Measurements from ENCODE around the gene VDR. TPM values are rescaled to one million over a fixed set of nuclear protein-coding genes. Genes with fewer than 3 reads are reported as not detected.

VDR gene
- polyA plus RNA-seq, 1 donor from 2014 or later, result not detected

- Histone ChIP-seq H3K4me3 (ENCODE audit: low read length) (no peak overlapping the region), H3K36me3 (ENCODE audit: insufficient read depth, low read length) (no peaks in the 10 kb centered on the region), H3K9me3 (ENCODE audit: low read length) (no peaks in the 10 kb centered on the region), H3K27ac (ENCODE audit: low read length) (no peak overlapping the region), H3F3A (ENCODE audit: insufficient read depth, low read length, poor library complexity, severe bottlenecking) (no peaks in the 10 kb centered on the region), H3K27me3 (ENCODE audit: insufficient read depth, low read depth, low read length) (no peaks in the 10 kb centered on the region), H3K79me2 (replicated peaks; ENCODE audit: insufficient read depth, low read length) (no peaks in the 10 kb centered on the region), H4K20me1 (ENCODE audit: insufficient read depth) (no peaks in the 10 kb centered on the region), H3K4me2 (ENCODE audit: low read length) (no peak overlapping the region), H3K9ac (ENCODE audit: low read length) (no peak overlapping the region), H3K9me2 (ENCODE audit: insufficient read depth, low read length) (no peaks in the 10 kb centered on the region), H2AFZ (ENCODE audit: low read depth, low read length) (no peak overlapping the region)
- TF ChIP-seq RAD21 (conservative IDR thresholded peaks at IDR 0.05) (no peak), SMC3 (conservative IDR thresholded peaks at IDR 0.05; ENCODE audit: poor library complexity) (no peak), EZH2 (IDR thresholded peaks at IDR 0.05; ENCODE audit: borderline replicate concordance, insufficient read depth, low read length, poor library complexity, severe bottlenecking) (no peak), POLR2AphosphoS5 (IDR thresholded peaks at IDR 0.05) (no peak), MXI1 (conservative IDR thresholded peaks at IDR 0.05; ENCODE audit: poor library complexity, severe bottlenecking) (no peak), EP300 (conservative IDR thresholded peaks at IDR 0.05; ENCODE audit: poor library complexity, severe bottlenecking) (no peak), TAF1 (IDR thresholded peaks at IDR 0.05; ENCODE audit: low read depth) (no peak)
- TF ChIP-seq, protein P1, sequence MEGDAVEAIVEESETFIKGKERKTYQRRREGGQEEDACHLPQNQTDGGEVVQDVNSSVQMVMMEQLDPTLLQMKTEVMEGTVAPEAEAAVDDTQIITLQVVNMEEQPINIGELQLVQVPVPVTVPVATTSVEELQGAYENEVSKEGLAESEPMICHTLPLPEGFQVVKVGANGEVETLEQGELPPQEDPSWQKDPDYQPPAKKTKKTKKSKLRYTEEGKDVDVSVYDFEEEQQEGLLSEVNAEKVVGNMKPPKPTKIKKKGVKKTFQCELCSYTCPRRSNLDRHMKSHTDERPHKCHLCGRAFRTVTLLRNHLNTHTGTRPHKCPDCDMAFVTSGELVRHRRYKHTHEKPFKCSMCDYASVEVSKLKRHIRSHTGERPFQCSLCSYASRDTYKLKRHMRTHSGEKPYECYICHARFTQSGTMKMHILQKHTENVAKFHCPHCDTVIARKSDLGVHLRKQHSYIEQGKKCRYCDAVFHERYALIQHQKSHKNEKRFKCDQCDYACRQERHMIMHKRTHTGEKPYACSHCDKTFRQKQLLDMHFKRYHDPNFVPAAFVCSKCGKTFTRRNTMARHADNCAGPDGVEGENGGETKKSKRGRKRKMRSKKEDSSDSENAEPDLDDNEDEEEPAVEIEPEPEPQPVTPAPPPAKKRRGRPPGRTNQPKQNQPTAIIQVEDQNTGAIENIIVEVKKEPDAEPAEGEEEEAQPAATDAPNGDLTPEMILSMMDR (IDR thresholded peaks at IDR 0.05; ENCODE audit: poor library complexity, severe bottlenecking), result no peak
- TF ChIP-seq, protein P2, sequence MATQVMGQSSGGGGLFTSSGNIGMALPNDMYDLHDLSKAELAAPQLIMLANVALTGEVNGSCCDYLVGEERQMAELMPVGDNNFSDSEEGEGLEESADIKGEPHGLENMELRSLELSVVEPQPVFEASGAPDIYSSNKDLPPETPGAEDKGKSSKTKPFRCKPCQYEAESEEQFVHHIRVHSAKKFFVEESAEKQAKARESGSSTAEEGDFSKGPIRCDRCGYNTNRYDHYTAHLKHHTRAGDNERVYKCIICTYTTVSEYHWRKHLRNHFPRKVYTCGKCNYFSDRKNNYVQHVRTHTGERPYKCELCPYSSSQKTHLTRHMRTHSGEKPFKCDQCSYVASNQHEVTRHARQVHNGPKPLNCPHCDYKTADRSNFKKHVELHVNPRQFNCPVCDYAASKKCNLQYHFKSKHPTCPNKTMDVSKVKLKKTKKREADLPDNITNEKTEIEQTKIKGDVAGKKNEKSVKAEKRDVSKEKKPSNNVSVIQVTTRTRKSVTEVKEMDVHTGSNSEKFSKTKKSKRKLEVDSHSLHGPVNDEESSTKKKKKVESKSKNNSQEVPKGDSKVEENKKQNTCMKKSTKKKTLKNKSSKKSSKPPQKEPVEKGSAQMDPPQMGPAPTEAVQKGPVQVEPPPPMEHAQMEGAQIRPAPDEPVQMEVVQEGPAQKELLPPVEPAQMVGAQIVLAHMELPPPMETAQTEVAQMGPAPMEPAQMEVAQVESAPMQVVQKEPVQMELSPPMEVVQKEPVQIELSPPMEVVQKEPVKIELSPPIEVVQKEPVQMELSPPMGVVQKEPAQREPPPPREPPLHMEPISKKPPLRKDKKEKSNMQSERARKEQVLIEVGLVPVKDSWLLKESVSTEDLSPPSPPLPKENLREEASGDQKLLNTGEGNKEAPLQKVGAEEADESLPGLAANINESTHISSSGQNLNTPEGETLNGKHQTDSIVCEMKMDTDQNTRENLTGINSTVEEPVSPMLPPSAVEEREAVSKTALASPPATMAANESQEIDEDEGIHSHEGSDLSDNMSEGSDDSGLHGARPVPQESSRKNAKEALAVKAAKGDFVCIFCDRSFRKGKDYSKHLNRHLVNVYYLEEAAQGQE (IDR thresholded peaks at IDR 0.05; ENCODE audit: borderline replicate concordance), result no peak
Measured at GRCh38 chr12:47878293-47878917, 26.4 kb downstream of the VDR start.

DNA sequence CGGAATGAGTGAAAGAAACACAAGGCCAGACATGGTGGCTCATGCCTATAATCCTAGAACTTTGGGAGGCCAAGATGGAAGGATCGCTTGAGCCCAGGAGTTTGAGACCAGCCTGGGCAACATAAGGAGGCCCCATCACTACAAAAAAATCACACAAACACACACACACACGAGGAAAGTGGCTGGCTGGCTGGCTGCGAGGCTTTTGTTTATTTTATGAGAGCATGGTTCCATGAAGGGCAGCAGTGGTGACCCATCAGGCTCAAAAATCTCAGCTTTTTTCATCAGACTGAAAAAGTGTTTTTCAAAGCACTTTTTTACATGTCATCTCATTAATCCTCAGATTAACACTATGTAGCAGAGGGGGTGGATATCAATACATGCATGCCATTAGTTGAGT lies 27.7 kb downstream of the VDR start:
- Histone ChIP-seq H2AFZ (ENCODE audit: low read depth, low read length) (no peak overlapping the region), H3K36me3 (ENCODE audit: insufficient read depth, low read length) (no peaks in the 10 kb centered on the region), H3F3A (ENCODE audit: insufficient read depth, low read length, poor library complexity, severe bottlenecking) (no peaks in the 10 kb centered on the region), H3K9me2 (ENCODE audit: insufficient read depth, low read length) (no peaks in the 10 kb centered on the region), H3K79me2 (replicated peaks; ENCODE audit: insufficient read depth, low read length) (no peaks in the 10 kb centered on the region), H3K27ac (ENCODE audit: low read length) (no peak overlapping the region), H3K27me3 (ENCODE audit: insufficient read depth, low read depth, low read length) (no peaks in the 10 kb centered on the region), H3K4me2 (ENCODE audit: low read length) (no peak overlapping the region), H3K4me3 (ENCODE audit: low read length) (no peak overlapping the region), H3K9me3 (ENCODE audit: low read length) (no peaks in the 10 kb centered on the region), H3K9ac (ENCODE audit: low read length) (no peak overlapping the region), H4K20me1 (ENCODE audit: insufficient read depth) (no peaks in the 10 kb centered on the region)
- TF ChIP-seq EZH2 (IDR thresholded peaks at IDR 0.05; ENCODE audit: borderline replicate concordance, insufficient read depth, low read length, poor library complexity, severe bottlenecking) (no peak), TAF1 (IDR thresholded peaks at IDR 0.05; ENCODE audit: low read depth) (no peak), EP300 (conservative IDR thresholded peaks at IDR 0.05; ENCODE audit: poor library complexity, severe bottlenecking) (no peak), SMC3 (conservative IDR thresholded peaks at IDR 0.05; ENCODE audit: poor library complexity) (no peak), RAD21 (conservative IDR thresholded peaks at IDR 0.05) (no peak), POLR2AphosphoS5 (IDR thresholded peaks at IDR 0.05) (no peak), MXI1 (conservative IDR thresholded peaks at IDR 0.05; ENCODE audit: poor library complexity, severe bottlenecking) (no peak)
- TF ChIP-seq, protein P1 (IDR thresholded peaks at IDR 0.05; ENCODE audit: poor library complexity, severe bottlenecking), result no peak
- TF ChIP-seq, protein P2 (IDR thresholded peaks at IDR 0.05; ENCODE audit: borderline replicate concordance), result no peak
